NCI-H2227 (cell line): ENCODE results near the gene GH2.
"Not testable (repeated sequence)": the region's sequence is repeated elsewhere in the genome, so short reads cannot be mapped to it uniquely, and the experiment has no call there.

Experiments
- DNase-seq: peaks from one replicate; lab custom pipeline; 2025; ENCODE audit not compliant: unreplicated experiment; lab: John Stamatoyannopoulos, UW

The GH2 gene

GRCh38 chr17:63881935-63882601 is at the start of gene GH2:
GH2 (minus strand) TSS chr17:63881944; CDS start chr17:63881801, 143 bp downstream.
- DNase-seq, result peak; percentile 31

DNA sequence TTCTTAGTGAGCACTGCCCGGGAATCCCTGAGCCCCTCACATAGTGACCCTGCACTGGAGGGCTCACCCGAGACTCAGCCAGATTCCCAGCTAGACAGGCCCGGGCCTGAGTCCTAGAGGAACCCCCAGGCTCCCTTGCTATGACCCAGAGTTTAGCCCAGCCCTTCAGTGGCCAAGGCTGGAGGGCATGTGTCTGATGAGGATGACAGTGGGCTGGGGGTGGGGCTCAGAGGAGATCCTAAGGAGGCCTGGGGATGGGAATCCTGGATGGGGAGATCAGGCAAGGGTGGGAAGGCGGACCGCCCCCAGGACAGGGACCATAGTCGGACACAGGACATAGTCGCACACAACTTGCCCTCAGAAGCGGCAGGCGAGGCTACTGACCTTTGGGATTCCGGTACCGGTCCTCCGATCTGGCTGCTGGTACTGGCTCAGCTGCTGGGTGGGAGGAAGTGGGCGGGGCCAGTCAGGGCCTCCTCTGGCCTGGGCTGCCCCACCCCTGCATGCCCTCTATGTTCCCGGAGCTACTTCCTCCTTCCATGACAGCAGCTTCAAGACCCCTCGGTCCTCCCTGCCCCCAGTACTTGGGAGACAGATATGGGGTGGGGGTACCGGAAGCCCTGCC is 49.3 kb upstream of the GH2 start:
- DNase-seq, result no peak

DNA sequence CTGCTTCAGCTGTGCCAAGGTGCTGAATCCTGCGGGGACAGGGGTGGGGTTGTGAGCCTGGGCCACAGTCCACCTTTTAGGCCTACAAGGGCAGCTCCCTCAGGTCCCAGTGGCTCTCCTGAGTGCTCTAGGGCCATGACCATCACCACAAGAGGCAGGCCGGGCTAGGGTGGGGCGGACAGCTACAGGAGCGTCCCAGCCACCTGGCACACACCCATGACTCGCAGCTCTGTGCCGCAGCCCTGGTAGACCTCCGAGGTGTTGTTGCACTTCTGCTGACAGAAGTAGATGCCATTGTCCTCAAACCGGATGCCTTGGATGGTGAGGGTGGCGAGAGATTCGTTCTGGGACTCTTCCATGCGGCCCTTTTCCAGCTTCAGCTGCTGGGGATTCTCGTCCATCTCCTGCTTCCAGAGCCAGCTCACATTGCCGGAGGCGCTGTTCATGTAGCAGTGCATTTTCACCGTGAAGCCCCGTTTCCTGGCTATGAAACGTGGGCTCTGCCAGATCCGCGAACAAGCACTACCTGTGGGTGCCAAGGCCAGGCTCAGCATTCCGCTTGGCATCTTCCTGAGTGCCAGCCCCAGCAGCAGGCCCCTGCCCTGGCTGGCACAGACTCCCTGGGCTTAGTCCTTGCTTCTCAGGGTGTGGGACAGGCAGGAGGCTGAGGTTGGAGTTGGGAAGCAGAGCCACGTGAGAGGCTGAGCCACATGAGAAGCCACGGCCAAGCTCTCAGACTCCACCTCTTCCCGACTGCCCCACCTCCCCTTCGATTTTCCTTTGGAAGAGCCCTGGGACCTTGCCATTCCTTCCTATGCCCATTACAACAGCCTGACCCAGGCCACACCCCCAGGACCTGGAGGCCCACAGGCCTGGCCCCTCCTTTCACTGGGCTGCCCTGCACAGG is 48.4 kb upstream of the GH2 start:
- DNase-seq, result no peak

DNA sequence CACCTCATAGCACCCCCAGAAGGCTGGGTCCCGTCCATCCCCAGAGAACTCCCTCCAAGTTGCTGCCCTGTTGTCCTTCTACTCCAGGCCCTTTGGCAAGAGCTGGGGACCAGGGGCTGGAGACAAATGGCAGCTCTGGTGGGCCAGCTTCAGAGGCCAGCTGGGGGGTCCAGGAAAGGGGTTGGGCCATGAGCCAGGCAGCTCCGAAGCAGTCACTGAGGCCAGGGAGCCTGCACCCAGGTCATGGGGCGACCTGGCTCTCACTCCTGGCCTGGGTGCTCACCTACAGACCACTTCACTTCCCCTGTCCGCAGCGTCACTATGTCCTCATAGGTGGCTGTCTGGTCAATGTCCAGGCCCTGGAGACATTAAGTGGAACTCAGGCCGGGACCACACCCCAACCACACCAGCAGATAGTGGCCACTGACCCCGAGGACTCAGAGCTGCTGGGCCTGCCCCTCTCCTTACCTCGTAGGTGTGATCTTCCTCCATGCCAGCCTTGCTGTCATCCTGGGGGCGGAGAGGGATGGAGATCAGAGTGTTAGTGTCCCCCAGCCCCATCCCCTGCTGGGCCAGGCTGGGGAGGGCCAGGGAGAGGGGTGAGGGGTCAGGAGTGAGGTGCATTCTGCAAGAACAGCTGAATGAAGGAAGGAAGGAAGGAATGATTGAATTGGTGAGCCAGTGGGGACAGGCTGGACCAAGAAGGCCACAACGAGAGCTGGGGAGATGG is 47.4 kb upstream of the GH2 start:
- no peak for DNase-seq

DNA sequence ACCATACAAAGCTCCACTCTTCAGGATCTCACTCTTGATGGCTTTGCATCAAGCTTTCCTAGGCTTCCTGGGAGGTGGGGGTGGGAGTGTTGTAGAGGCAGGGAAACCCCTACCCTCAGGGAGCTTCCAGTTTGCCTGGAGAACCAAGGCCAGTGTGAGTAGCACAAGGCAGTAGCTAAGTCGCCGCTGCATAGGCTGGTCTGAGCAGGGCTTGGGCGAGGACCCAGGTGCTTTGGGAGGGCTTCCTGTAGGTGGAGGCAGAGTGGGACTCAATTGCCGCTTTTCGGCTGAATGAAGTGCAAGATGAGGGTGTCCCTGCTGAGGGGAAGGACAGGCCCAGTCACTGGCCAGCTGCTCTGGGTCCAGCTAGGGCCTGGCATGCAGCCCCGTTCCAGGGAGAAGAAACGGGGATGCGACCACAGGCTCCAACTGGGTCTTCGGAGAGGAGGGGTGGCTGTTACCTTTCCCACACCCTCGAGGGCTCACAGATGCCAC is 46.5 kb upstream of the GH2 start:
- no peak for DNase-seq

- no peak for DNase-seq
Observed at GRCh38 chr17:63927464-63928171, 45.9 kb upstream of the GH2 start.

GRCh38 chr17:63926164-63926563 is 44.4 kb upstream of the GH2 start:
- DNase-seq, result no peak

DNA sequence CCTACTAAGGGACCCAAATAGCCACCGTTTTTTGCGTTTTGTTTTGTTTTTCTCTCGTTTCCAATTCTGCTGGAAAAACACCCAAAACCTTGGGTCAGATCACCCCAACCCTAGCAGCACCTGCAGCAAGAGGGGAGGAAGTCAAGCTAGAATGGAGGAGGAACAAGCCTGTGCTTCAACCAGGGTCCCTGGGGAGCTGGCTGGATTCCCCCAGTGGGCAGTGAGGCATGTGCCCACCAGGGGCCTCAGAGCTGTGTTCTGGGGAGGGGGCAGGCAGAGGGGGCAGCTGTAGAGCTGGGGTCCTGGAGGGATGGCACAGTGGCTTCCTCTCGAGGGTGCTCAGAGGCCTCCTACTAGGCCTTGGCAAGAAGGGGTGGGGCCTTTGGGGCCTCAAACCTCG is 43.9 kb upstream of the GH2 start:
- DNase-seq, result no peak

DNA sequence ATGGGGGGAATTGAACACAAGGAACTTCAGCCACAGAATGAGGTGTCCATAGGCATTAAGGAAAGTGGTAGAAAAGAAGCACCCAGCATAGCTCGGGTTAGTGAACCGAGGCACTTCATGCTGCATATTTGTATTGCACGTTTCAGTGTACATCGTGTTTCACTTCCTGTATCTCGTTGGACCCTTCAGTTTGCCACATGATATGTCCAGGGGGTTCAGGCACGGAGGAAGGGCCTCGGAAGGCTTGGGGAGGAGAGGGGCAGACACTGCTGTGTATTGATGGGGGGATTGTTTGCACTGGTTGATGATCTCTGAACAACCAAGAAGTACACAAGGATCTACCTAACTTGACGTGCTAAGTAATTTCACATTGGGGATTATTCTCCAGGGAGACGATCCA is 40.7 kb upstream of the GH2 start:
- not testable (repeated sequence) for DNase-seq

GRCh38 chr17:63920779-63921178 is 39.0 kb upstream of the GH2 start:
- not testable (repeated sequence) for DNase-seq

GRCh38 chr17:63920050-63920449 is 38.3 kb upstream of the GH2 start:
- DNase-seq, result not testable (repeated sequence)

GRCh38 chr17:63919311-63919723 is 37.6 kb upstream of the GH2 start:
- peak; percentile 19 for DNase-seq

DNA sequence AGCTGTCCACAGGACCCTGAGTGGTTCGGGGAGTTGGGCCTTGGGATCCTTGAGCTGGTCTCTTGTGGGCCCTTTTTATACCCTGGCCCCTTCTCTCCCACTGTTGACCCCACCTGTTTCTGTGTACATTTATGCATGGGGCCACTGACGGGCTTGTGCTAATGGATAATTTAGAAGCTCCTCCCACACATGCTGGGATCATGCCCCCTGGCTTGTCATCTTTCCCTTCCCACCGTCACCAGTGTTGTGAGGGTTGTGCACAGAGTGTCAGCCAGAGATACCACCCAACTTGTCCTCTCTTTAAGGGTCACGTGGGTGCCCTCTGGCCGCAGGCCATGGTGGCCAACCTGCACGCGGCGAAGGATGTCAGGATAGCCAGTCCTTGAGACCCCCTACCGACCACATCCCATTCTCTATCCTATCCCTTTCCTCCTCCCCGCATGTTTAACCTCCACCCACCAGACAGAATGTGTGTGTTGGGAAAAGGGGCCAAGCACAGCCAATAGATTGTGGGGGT is 37.1 kb upstream of the GH2 start, which contains the start of gene GH1:
Gene GH1 (minus strand): TSS at position 51 of the 517 bp plus-strand sequence. CDS start 63 bp downstream, outside the sequence.
- DNase-seq, result not testable (repeated sequence)

DNA sequence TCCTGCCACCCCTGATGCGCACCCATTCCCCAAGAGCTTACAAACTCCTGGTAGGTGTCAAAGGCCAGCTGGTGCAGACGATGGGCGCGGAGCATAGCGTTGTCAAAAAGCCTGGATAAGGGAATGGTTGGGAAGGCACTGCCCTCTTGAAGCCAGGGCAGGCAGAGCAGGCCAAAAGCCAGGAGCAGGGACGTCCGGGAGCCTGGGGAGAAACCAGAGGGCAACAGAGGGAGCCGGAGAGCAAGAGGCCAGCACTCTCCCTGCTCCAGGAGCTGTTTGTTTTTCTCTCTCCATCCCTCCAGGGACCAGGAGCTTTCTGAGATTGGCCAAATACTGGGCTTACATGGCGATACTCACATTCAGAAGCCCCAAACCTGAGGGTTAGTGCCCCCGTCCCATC is 36.6 kb upstream of the GH2 start:
- no peak for DNase-seq

GRCh38 chr17:63917646-63918045 is 35.9 kb upstream of the GH2 start:
- no peak for DNase-seq

DNA sequence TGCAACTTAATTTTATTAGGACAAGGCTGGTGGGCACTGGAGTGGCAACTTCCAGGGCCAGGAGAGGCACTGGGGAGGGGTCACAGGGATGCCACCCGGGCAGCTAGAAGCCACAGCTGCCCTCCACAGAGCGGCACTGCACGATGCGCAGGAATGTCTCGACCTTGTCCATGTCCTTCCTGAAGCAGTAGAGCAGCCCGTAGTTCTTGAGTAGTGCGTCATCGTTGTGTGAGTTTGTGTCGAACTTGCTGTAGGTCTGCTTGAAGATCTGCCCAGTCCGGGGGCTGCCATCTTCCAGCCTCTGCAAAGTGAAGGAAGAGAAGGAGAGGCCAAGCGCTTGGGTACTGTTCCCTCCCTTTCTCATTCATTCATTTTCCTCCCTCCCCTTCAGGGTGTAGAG is 35.5 kb upstream of the GH2 start:
- not testable (repeated sequence) for DNase-seq

DNA sequence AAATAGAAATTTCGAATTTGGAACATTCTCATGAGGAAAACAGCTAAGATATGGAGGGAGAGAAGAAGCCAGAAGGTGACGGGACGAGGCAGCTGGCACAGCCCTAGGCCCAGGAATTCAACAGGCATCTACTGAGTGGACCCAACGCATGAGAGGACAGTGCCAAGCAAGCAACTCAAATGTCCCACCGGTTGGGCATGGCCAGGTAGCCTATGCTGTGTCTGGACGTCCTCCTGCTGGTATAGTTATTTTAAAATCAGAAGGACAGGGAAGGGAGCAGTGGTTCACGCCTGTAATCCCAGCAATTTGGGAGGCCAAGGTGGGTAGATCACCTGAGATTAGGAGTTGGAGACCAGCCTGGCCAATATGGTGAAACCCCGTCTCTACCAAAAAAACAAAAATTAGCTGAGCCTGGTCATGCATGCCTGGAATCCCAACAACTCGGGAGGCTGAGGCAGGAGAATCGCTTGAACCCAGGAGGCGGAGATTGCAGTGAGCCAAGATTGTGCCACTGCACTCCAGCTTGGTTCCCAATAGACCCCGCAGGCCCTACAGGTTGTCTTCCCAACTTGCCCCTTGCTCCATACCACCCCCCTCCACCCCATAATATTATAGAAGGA is 34.9 kb upstream of the GH2 start:
- DNase-seq, result no peak

DNA sequence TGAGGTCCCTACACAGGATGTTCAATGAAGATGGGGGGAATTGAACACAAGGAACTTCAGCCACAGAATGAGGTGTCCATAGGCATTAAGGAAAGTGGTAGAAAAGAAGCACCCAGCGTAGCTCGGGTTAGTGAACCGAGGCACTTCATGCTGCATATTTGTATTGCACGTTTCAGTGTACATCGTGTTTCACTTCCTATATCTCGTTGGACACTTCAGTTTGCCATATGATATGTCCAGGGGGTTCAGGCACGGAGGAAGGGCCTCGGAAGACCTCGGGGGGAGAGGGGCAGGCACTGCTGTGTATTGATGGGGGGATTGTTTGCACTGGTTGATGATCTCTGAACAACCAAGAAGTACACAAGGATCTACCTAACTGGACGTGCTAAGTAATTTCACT is 34.0 kb upstream of the GH2 start:
- DNase-seq, result not testable (repeated sequence)

- DNase-seq, result no peak
Observed at GRCh38 chr17:63914471-63914870, 32.7 kb upstream of the GH2 start.
